HepG2 (cell line): ENCODE results near the gene PTRHD1. TPM values are rescaled to one million over a fixed set of nuclear protein-coding genes. Genes with fewer than 3 reads are reported as not detected.

Experiments used
- AHR ChIP-seq: IDR thresholded peaks from 2 replicates; pipeline ENCODE4 v1.6.1; 2018; ENCODE audit warnings: missing genetic modification reagents, missing compliant biosample characterization
- FOSL2 ChIP-seq: sonication (generic); formaldehyde crosslinking; IDR thresholded peaks from 2 replicates; pipeline ENCODE4 v1.4.0; 2020; ENCODE audit warnings: missing genetic modification reagents
- FOXJ3 ChIP-seq: sonication (generic); formaldehyde crosslinking; IDR thresholded peaks from 2 replicates; pipeline ENCODE4 v1.4.0; 2020; ENCODE audit warnings: missing genetic modification reagents, mild to moderate bottlenecking, borderline replicate concordance
- GMEB1 ChIP-seq: sonication (generic); formaldehyde crosslinking; IDR thresholded peaks from 2 replicates; pipeline ENCODE4 v1.5.1; 2020; ENCODE audit warnings: missing genetic modification reagents, mild to moderate bottlenecking, borderline replicate concordance
- JARID2 ChIP-seq: sonication (generic); formaldehyde crosslinking; IDR thresholded peaks from 2 replicates; pipeline ENCODE4 v1.8.1; 2023; ENCODE audit warnings: missing genetic modification reagents, inconsistent platforms; ENCODE audit not compliant: insufficient replicate concordance
- KDM2A ChIP-seq: sonication (generic); formaldehyde crosslinking; IDR thresholded peaks from 2 replicates; pipeline ENCODE4 v1.4.0; 2020; ENCODE audit warnings: low read depth, missing genetic modification reagents, borderline replicate concordance
- KLF15 ChIP-seq: sonication (generic); formaldehyde crosslinking; IDR thresholded peaks from 2 replicates; pipeline ENCODE4 v1.8.1; 2023; ENCODE audit warnings: borderline replicate concordance, mild to moderate bottlenecking, inconsistent platforms, missing genetic modification reagents, mixed read lengths
- NRL ChIP-seq: sonication (generic); formaldehyde crosslinking; IDR thresholded peaks from 2 replicates; pipeline ENCODE4 v1.5.0; 2020; ENCODE audit warnings: missing genetic modification reagents, mild to moderate bottlenecking, moderate library complexity, borderline replicate concordance
- SALL1 ChIP-seq: sonication (generic); formaldehyde crosslinking; IDR thresholded peaks from 2 replicates; pipeline ENCODE4 v1.8.0; 2022; ENCODE audit warnings: mild to moderate bottlenecking, missing genetic modification reagents
- SAP130 ChIP-seq: IDR thresholded peaks from 2 replicates; pipeline ENCODE4 v1.6.1; 2016; ENCODE audit warnings: low read depth
- SRY ChIP-seq: sonication (generic); formaldehyde crosslinking; IDR thresholded peaks from 2 replicates; pipeline ENCODE4 v1.8.0; 2022; ENCODE audit warnings: mild to moderate bottlenecking, missing genetic modification reagents
- TRAFD1 ChIP-seq: sonication (generic); formaldehyde crosslinking; IDR thresholded peaks from 2 replicates; pipeline ENCODE4 v1.5.1; 2020; ENCODE audit warnings: missing genetic modification reagents, mild to moderate bottlenecking, borderline replicate concordance
- ZBTB26 ChIP-seq: IDR thresholded peaks from 2 replicates; pipeline ENCODE4 v1.6.1; 2016; ENCODE audit warnings: missing compliant biosample characterization, missing genetic modification reagents, borderline replicate concordance
- ZBTB46 ChIP-seq: sonication (generic); formaldehyde crosslinking; IDR thresholded peaks from 2 replicates; pipeline ENCODE4 v1.4.0; 2020; ENCODE audit warnings: mild to moderate bottlenecking, missing genetic modification reagents, borderline replicate concordance
- ZNF451 ChIP-seq: sonication (generic); formaldehyde crosslinking; IDR thresholded peaks from 2 replicates; pipeline ENCODE4 v1.5.0; 2020; ENCODE audit warnings: mild to moderate bottlenecking, missing genetic modification reagents
- ZNF550 ChIP-seq: sonication (generic); formaldehyde crosslinking; IDR thresholded peaks from 2 replicates; pipeline ENCODE4 v1.4.0; 2020; ENCODE audit warnings: mild to moderate bottlenecking, missing genetic modification reagents, borderline replicate concordance
- ZNF615 ChIP-seq: sonication (generic); formaldehyde crosslinking; IDR thresholded peaks from 2 replicates; pipeline ENCODE4 v1.5.0; 2020; ENCODE audit warnings: mild to moderate bottlenecking, missing genetic modification reagents, borderline replicate concordance
- ZNF674 ChIP-seq: sonication (generic); formaldehyde crosslinking; IDR thresholded peaks from 2 replicates; pipeline ENCODE4 v1.5.0; 2020; ENCODE audit warnings: low read depth, mild to moderate bottlenecking, missing genetic modification reagents
- ZNF770 ChIP-seq: sonication (generic); formaldehyde crosslinking; IDR thresholded peaks from 2 replicates; pipeline ENCODE4 v1.5.0; 2020; ENCODE audit warnings: mild to moderate bottlenecking, missing genetic modification reagents
- polyA plus RNA-seq, 8 experiments: library from polyadenylated mRNA; depleted of rRNA in 3 of 8; stranded (reverse) in 7 of 8; unstranded in 1 of 8; fragments of >200 nt; fragmentation: Illumina TruSeq in 4 of 8; extraction: Trizol in 4 of 8; gene quantifications; 2 replicates each; pipeline versions ENCODE4 v1.2.1 to v1.2.3, GENCODE V29; 2011 to 2016; ENCODE audit warnings: low read depth in 4 of 8, missing spikeins in 1 of 8, mixed read lengths in 1 of 8; ENCODE audit not compliant: insufficient read depth in 1 of 8
- total RNA-seq, 5 experiments: library from RNA; depleted of rRNA; stranded (reverse); fragments of >200 nt; fragmentation: Illumina TruSeq; extraction: Trizol; gene quantifications; 2 replicates each; pipeline ENCODE4 v1.2.3, GENCODE V29; 2016; ENCODE audit warnings: low read depth in 1 of 5

The PTRHD1 gene
- total and polyA plus RNA-seq, 2 of the 13 experiments (the other 11 are each of a cell fraction or from before 2014, with no cell fraction given), result 72.6 to 90.8 TPM

GRCh38 chr2:24792874-24793760 is at the start of gene PTRHD1, which contains the start of gene CENPO (continued):
- TF ChIP-seq ZBTB46 (CRISPR knock-in tag) (no peak), FOSL2 (peak; percentile 55; the same call in 1 of the 2 replicates), NRL (CRISPR knock-in tag) (peak; percentile 71), ZNF674 (CRISPR knock-in tag) (no peak), ZNF615 (CRISPR knock-in tag) (peak; percentile 95; the same call in 1 of the 2 replicates), ZNF770 (peak; percentile 71), SALL1 (peak; percentile 88), ZNF451 (peak; percentile 77; the same call in 1 of the 2 replicates), ZBTB26 (CRISPR knock-in tag) (no peak; the same call in 1 of the 2 replicates), TRAFD1 (CRISPR knock-in tag) (0 out of 2 replicates have a peak, but pooled peaks have one; percentile 82), JARID2 (peak; percentile 83), KDM2A (CRISPR knock-in tag) (peak; percentile 96), KLF15 (CRISPR knock-in tag) (peak; percentile 84; the same call in 1 of the 2 replicates), FOXJ3 (CRISPR knock-in tag) (peak; percentile 75), ZNF550 (CRISPR knock-in tag) (no peak; the same call in 1 of the 2 replicates), GMEB1 (CRISPR knock-in tag) (peak; percentile 85; the same call in 1 of the 2 replicates), AHR (CRISPR knock-in tag) (peak; percentile 97), SAP130 (CRISPR knock-in tag) (peak; percentile 91), SRY (CRISPR knock-in tag) (peak; percentile 81; the same call in 1 of the 2 replicates)
